ENCODE results near the gene RAD51B. TPM values are rescaled to one million over a fixed set of nuclear protein-coding genes. Genes with fewer than 3 reads are reported as not detected.

Gene RAD51B
- total and polyA plus RNA-seq, 2 donors (not counting 1 experiment from before 2014, with no cell fraction given): 4.6 to 16.3 TPM

DNA sequence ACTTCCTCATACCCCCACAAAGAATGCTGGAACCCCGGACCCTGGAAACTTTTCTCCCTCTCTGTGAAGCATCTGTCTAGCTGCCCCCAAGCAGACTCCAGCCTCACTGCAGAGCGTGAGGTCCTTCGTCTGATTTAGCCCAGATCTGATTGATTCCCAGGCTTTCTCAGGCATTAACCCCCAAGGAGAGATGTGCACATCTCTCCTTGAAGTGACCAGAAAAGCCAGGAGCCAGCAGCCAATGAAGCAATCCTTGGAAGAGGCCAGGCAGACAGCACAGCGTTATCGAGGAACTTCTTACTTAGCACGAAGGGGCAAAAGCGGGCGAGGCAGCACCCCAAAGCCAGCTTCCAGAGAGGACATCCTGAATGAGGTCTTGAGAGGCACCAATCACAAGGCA is 872.6 kb downstream of the RAD51B start:
- no peaks in the 10 kb centered on the region for H3K36me3 ChIP-seq (ENCODE audit: control insufficient read depth, insufficient read depth, low read length)
- H3K79me2 ChIP-seq (ENCODE audit: control insufficient read depth, insufficient read depth, low read length): no peaks in the 10 kb centered on the region
- no peak overlapping the region for H3K9ac ChIP-seq (ENCODE audit: insufficient read depth, low read length)
- no peak for DNase-seq (ENCODE audit: low read depth in 2 of 2)
- H2AFZ ChIP-seq (ENCODE audit: low read length): no peak overlapping the region
- H3K9me3 ChIP-seq (ENCODE audit: control insufficient read depth, insufficient read depth, low read depth, low read length): no peaks in the 10 kb centered on the region
- no peaks in the 10 kb centered on the region for H3K27me3 ChIP-seq (ENCODE audit: control insufficient read depth, insufficient read depth, low read length)
- no peak overlapping the region for H3K4me2 ChIP-seq (ENCODE audit: extremely low read depth, insufficient read depth, low read length)
- no peaks in the 10 kb centered on the region for H4K20me1 ChIP-seq (ENCODE audit: control insufficient read depth, extremely low read depth, insufficient read depth, low read length)
- TF ChIP-seq, protein P1, sequence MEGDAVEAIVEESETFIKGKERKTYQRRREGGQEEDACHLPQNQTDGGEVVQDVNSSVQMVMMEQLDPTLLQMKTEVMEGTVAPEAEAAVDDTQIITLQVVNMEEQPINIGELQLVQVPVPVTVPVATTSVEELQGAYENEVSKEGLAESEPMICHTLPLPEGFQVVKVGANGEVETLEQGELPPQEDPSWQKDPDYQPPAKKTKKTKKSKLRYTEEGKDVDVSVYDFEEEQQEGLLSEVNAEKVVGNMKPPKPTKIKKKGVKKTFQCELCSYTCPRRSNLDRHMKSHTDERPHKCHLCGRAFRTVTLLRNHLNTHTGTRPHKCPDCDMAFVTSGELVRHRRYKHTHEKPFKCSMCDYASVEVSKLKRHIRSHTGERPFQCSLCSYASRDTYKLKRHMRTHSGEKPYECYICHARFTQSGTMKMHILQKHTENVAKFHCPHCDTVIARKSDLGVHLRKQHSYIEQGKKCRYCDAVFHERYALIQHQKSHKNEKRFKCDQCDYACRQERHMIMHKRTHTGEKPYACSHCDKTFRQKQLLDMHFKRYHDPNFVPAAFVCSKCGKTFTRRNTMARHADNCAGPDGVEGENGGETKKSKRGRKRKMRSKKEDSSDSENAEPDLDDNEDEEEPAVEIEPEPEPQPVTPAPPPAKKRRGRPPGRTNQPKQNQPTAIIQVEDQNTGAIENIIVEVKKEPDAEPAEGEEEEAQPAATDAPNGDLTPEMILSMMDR (conservative IDR thresholded peaks at IDR 0.05 in 1 of 2, IDR thresholded peaks at IDR 0.05 in 1 of 2; ENCODE audit: low read depth in 1 of 2, low read length in 2 of 2): no peak
- no peak for TF ChIP-seq EZH2 (IDR thresholded peaks at IDR 0.05; ENCODE audit: low read length, missing control alignments)
- no peak overlapping the region for H3K27ac ChIP-seq (ENCODE audit: insufficient read depth, low read length)
- H3K4me1 ChIP-seq (ENCODE audit: control insufficient read depth, extremely low read depth, insufficient read depth, low read length): peaks cover 45% of the 10 kb centered on the region
- no peak overlapping the region for H3K4me3 ChIP-seq (replicated peaks in 1 of 4; ENCODE audit: control extremely low read depth in 1 of 4, insufficient read depth in 1 of 4, low read depth in 3 of 4, low read length in 4 of 4)

DNA sequence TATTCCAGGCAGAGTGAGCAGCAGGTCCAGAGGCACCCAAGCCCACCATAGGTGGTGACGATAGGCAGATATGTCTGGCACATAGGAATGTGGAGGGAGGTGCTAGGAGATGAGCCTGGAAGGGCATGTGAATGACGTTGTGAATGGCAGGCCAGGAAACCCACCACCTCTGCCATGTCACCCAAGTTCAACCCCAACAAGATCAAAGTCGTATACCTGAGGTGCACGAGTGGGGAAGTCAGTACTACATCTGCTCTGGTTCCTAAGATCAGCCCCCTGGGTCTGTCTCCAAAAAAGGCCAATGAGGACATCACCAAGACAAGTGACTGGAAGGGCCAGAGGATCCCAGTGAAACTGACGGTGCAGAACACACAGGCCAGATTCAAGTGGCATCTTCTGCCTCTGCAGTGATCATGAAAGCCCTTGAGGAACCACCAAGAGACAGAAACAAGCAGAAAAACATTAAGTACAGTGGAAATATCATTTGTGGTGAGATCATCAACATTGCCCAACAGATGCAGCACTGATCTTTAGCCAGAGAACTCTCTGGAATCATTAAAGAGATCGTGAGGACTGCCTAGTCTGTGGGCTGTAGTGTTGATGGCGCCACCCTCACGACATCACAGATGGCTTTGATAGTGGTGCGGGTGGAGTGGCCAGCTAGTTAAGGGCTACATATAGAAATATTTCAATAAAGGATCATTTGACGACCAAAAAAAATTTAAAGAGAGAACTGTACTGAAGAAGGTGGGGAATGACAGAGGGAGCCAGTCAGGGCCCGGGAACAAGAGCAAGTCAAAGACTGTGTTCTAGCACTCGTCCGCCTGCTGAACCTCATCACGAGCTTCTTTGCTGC is 873.6 kb downstream of the RAD51B start:
- Histone ChIP-seq H3K9me3 (ENCODE audit: control insufficient read depth, insufficient read depth, low read depth, low read length) (no peaks in the 10 kb centered on the region), H3K4me3 (replicated peaks in 1 of 4; ENCODE audit: control extremely low read depth in 1 of 4, insufficient read depth in 1 of 4, low read depth in 3 of 4, low read length in 4 of 4) (no peak overlapping the region), H2AFZ (ENCODE audit: low read length) (no peak overlapping the region), H3K36me3 (ENCODE audit: control insufficient read depth, insufficient read depth, low read length) (no peaks in the 10 kb centered on the region), H3K4me2 (ENCODE audit: extremely low read depth, insufficient read depth, low read length) (no peak overlapping the region), H3K4me1 (ENCODE audit: control insufficient read depth, extremely low read depth, insufficient read depth, low read length) (peaks cover 43% of the 10 kb centered on the region), H3K79me2 (ENCODE audit: control insufficient read depth, insufficient read depth, low read length) (no peaks in the 10 kb centered on the region), H3K27ac (ENCODE audit: insufficient read depth, low read length) (no peak overlapping the region), H3K9ac (ENCODE audit: insufficient read depth, low read length) (no peak overlapping the region), H4K20me1 (ENCODE audit: control insufficient read depth, extremely low read depth, insufficient read depth, low read length) (no peaks in the 10 kb centered on the region), H3K27me3 (ENCODE audit: control insufficient read depth, insufficient read depth, low read length) (no peaks in the 10 kb centered on the region)
- DNase-seq (ENCODE audit: low read depth in 2 of 2): peak; percentile 81 to 84
- TF ChIP-seq, protein P1 (conservative IDR thresholded peaks at IDR 0.05 in 1 of 2, IDR thresholded peaks at IDR 0.05 in 1 of 2; ENCODE audit: low read depth in 1 of 2, low read length in 2 of 2): no peak
- no peak for TF ChIP-seq EZH2 (IDR thresholded peaks at IDR 0.05; ENCODE audit: low read length, missing control alignments)

DNA sequence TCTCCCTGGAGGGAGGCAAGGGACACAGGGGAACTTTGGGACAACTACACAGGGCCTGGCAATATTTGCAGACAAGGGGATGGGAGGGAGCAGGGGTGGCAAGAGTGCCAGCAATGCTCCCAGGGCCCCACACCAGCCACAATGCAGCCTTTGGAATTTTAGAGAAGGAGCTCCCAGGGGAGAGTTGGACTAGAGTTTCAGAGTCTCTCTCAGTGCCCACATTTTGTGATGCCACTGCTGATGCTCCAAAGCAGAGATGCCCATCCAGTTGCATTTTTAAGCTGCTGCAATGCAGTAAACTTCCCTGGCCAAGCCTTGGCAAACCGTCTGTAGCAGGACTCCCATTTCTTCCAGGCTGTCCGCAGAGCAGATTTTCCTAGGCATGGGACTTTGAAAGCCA is 874.3 kb downstream of the RAD51B start:
- H3K4me3 ChIP-seq (replicated peaks in 1 of 4; ENCODE audit: control extremely low read depth in 1 of 4, insufficient read depth in 1 of 4, low read depth in 3 of 4, low read length in 4 of 4): no peak overlapping the region
- no peak overlapping the region for H2AFZ ChIP-seq (ENCODE audit: low read length)
- no peak for DNase-seq (ENCODE audit: low read depth in 2 of 2)

More for the DNA sequence above, 874.3 kb downstream of the RAD51B start:
- Histone ChIP-seq H3K9me3 (ENCODE audit: control insufficient read depth, insufficient read depth, low read depth, low read length) (no peaks in the 10 kb centered on the region), H3K79me2 (ENCODE audit: control insufficient read depth, insufficient read depth, low read length) (no peaks in the 10 kb centered on the region), H3K36me3 (ENCODE audit: control insufficient read depth, insufficient read depth, low read length) (no peaks in the 10 kb centered on the region), H3K27ac (ENCODE audit: insufficient read depth, low read length) (peak overlapping the region; percentile 79), H3K4me1 (ENCODE audit: control insufficient read depth, extremely low read depth, insufficient read depth, low read length) (peaks cover 39% of the 10 kb centered on the region), H4K20me1 (ENCODE audit: control insufficient read depth, extremely low read depth, insufficient read depth, low read length) (no peaks in the 10 kb centered on the region), H3K27me3 (ENCODE audit: control insufficient read depth, insufficient read depth, low read length) (no peaks in the 10 kb centered on the region), H3K4me2 (ENCODE audit: extremely low read depth, insufficient read depth, low read length) (no peak overlapping the region), H3K9ac (ENCODE audit: insufficient read depth, low read length) (no peak overlapping the region)
- TF ChIP-seq, protein P1 (conservative IDR thresholded peaks at IDR 0.05 in 1 of 2, IDR thresholded peaks at IDR 0.05 in 1 of 2; ENCODE audit: low read depth in 1 of 2, low read length in 2 of 2): no peak
- no peak for TF ChIP-seq EZH2 (IDR thresholded peaks at IDR 0.05; ENCODE audit: low read length, missing control alignments)
